SK-N-SH treated with all-trans-retinoic acid at 6 μM for 48 hours (cell line): Measurements from ENCODE around the gene PRRT1.
A peak's percentile ranks its signal among the peaks of the same experiment; 100 is the strongest.

Experiments
- ATAC-seq: fragments of 200-7000 bp; cut with Tn5 transposase; 3 replicates; pipeline ENCODE4 v1.9.1; 2020; ENCODE audit warnings: mild to moderate bottlenecking, moderate library complexity
- ARNTL ChIP-seq: fragments of 450-650 bp; formaldehyde crosslinking; IDR thresholded peaks from 2 replicates; pipeline ENCODE4 v1.5.0; 2020; ENCODE audit warnings: low read depth, mild to moderate bottlenecking, moderate library complexity, borderline replicate concordance
- CREB5 ChIP-seq: fragments of 250-450 bp; sonication (Bioruptor Pico); IDR thresholded peaks from 2 replicates; pipeline ENCODE4 v1.5.1; 2020; ENCODE audit warnings: low read depth, mild to moderate bottlenecking, moderate library complexity
- CSDC2 ChIP-seq: fragments of 250-450 bp; sonication (Bioruptor Pico); IDR thresholded peaks from 2 replicates; pipeline ENCODE4 v1.5.0; 2020; ENCODE audit warnings: mild to moderate bottlenecking, moderate library complexity
- CSRNP3 ChIP-seq: fragments of 250-450 bp; sonication (Bioruptor Pico); IDR thresholded peaks from 2 replicates; pipeline ENCODE4 v1.5.1; 2021; ENCODE audit warnings: mild to moderate bottlenecking, moderate library complexity
- ESRRG ChIP-seq: fragments of 250-450 bp; sonication (Bioruptor Pico); IDR thresholded peaks from 2 replicates; pipeline ENCODE4 v1.6.1; 2021; ENCODE audit warnings: mild to moderate bottlenecking
- GLIS3 ChIP-seq: fragments of 250-450 bp; sonication (Bioruptor Pico); IDR thresholded peaks from 2 replicates; pipeline ENCODE4 v1.5.0; 2020; ENCODE audit warnings: mild to moderate bottlenecking, moderate library complexity
- ISL1 ChIP-seq: fragments of 250-450 bp; sonication (Bioruptor Pico); IDR thresholded peaks from 2 replicates; pipeline ENCODE4 v2.1.2; 2022; ENCODE audit warnings: mild to moderate bottlenecking, moderate library complexity
- OSR1 ChIP-seq: fragments of 250-450 bp; sonication (Bioruptor Pico); IDR thresholded peaks from 2 replicates; pipeline ENCODE4 v1.8.0; 2022; ENCODE audit warnings: moderate library complexity, mild to moderate bottlenecking, inconsistent platforms
- PATZ1 ChIP-seq: fragments of 250-450 bp; sonication (Bioruptor Pico); IDR thresholded peaks from 2 replicates; pipeline ENCODE4 v1.8.0; 2020; ENCODE audit warnings: mild to moderate bottlenecking, moderate library complexity, borderline replicate concordance
- POU6F1 ChIP-seq: fragments of 250-450 bp; sonication (Bioruptor Pico); IDR thresholded peaks from 2 replicates; pipeline ENCODE4 v1.8.0; 2021; ENCODE audit warnings: low read depth, mild to moderate bottlenecking, moderate library complexity, borderline replicate concordance
- PPARA ChIP-seq: fragments of 250-450 bp; sonication (Bioruptor Pico); IDR thresholded peaks from 2 replicates; pipeline ENCODE4 v1.5.0; 2020; ENCODE audit warnings: mild to moderate bottlenecking, borderline replicate concordance
- TCF4 ChIP-seq: fragments of 250-450 bp; sonication (Bioruptor Pico); IDR thresholded peaks from 2 replicates; pipeline ENCODE4 v1.8.0; 2021; ENCODE audit warnings: mild to moderate bottlenecking, moderate library complexity, borderline replicate concordance
- TOX ChIP-seq: fragments of 250-450 bp; sonication (Bioruptor Pico); IDR thresholded peaks from 2 replicates; pipeline ENCODE4 v1.8.0; 2021; ENCODE audit warnings: mild to moderate bottlenecking, moderate library complexity, borderline replicate concordance
- TSHZ2 ChIP-seq: fragments of 250-450 bp; sonication (Bioruptor Pico); IDR thresholded peaks from 2 replicates; pipeline ENCODE4 v1.5.0; 2020; ENCODE audit warnings: mild to moderate bottlenecking, moderate library complexity
- ZC3H10 ChIP-seq: fragments of 250-450 bp; sonication (Bioruptor Pico); IDR thresholded peaks from 2 replicates; pipeline ENCODE4 v1.5.1; 2021; ENCODE audit warnings: mild to moderate bottlenecking, moderate library complexity
- ZFP3 ChIP-seq: fragments of 250-450 bp; sonication (Bioruptor Pico); IDR thresholded peaks from 2 replicates; pipeline ENCODE4 v1.5.0; 2020; ENCODE audit warnings: mild to moderate bottlenecking, moderate library complexity
- ZFP30 ChIP-seq: fragments of 450-650 bp; formaldehyde crosslinking; IDR thresholded peaks from 2 replicates; pipeline ENCODE4 v1.5.0; 2022; ENCODE audit warnings: mild to moderate bottlenecking, moderate library complexity
- ZNF8 ChIP-seq: fragments of 450-650 bp; formaldehyde crosslinking; IDR thresholded peaks from 2 replicates; pipeline ENCODE4 v1.5.0; 2020; ENCODE audit warnings: mild to moderate bottlenecking, moderate library complexity

Gene PRRT1

GRCh38 chr6:32156891-32157290 lies 5.2 kb upstream of the PRRT1 start (continued):
- TF ChIP-seq CSRNP3 = no peak
- no peak for TF ChIP-seq CREB5 (CRISPR knock-in tag)

- peak; percentile 79 for ATAC-seq
These were observed 2.9 kb upstream of the PRRT1 start for GRCh38 chr6:32154514-32155161.

GRCh38 chr6:32153564-32154513 lies 2.1 kb upstream of the PRRT1 start, which contains the start of gene PPT2:
Gene PPT2, plus strand, starts transcription at chr6:32154141. Its CDS starts 454 bp downstream, at chr6:32154595.
- TF ChIP-seq ESRRG (CRISPR knock-in tag) = no peak
- no peak for TF ChIP-seq ZFP3 (CRISPR knock-in tag)
- TF ChIP-seq GLIS3 (CRISPR knock-in tag) = no peak
- TF ChIP-seq ZC3H10 (CRISPR knock-in tag) = no peak
- TF ChIP-seq, all 23 proteins: peak for 0
- ATAC-seq = peak; percentile 82

More at GRCh38 chr6:32154514-32155161, 2.9 kb upstream of the PRRT1 start:
- TF ChIP-seq ISL1 (CRISPR knock-in tag) (no peak), ARNTL (no peak), PPARA (no peak), CSDC2 (CRISPR knock-in tag) (no peak), TSHZ2 (CRISPR knock-in tag) (no peak), CSRNP3 (no peak), TOX (CRISPR knock-in tag) (no peak), ZFP30 (no peak)
- TF ChIP-seq, all 23 proteins: peak for 0

- ATAC-seq = peak; percentile 61
- no peak for TF ChIP-seq ZFP30
- TF ChIP-seq CSRNP3 = no peak
- TF ChIP-seq CREB5 (CRISPR knock-in tag) = no peak
- no peak for TF ChIP-seq TOX (CRISPR knock-in tag)
- no peak for TF ChIP-seq PPARA
- TF ChIP-seq ZNF8 = no peak
- no peak for TF ChIP-seq POU6F1 (CRISPR knock-in tag)
- no peak for TF ChIP-seq TCF4 (CRISPR knock-in tag)
- no peak for TF ChIP-seq OSR1
- no peak for TF ChIP-seq PATZ1 (CRISPR knock-in tag)
- TF ChIP-seq GLIS3 (CRISPR knock-in tag) = no peak
These were observed 1.2 kb upstream of the PRRT1 start for GRCh38 chr6:32152769-32153563.
